A673 (cell line): ENCODE data around the gene ASB5. TPM values are rescaled to one million over a fixed set of nuclear protein-coding genes. Genes with fewer than 3 reads are reported as not detected.
A peak's percentile ranks its signal among the peaks of the same experiment; 100 is the strongest.

Experiments
- BruUV-seq: library from RNA; stranded (reverse); fragments of 400-500 nt; replicated peaks from 2 replicates; lab custom pipeline; 2021; lab: Mats Ljungman, UMichigan
- CTCF ChIA-PET: fragments of 300-600 bp; sonication (Branson Sonifier 250); formaldehyde crosslinking; loops from one replicate; lab custom pipeline; 2022; ENCODE audit warnings: antibody characterized with exemption; lab: Charles Lee
- POLR2A ChIA-PET: fragments of 300-600 bp; sonication (Branson Sonifier 250); formaldehyde crosslinking; loops from one replicate; lab custom pipeline; 2022; ENCODE audit warnings: antibody characterized with exemption; ENCODE audit not compliant: low non-redundant PET; lab: Charles Lee
- DNase-seq: peaks from one replicate; pipeline ENCODE4 v3.0.0-alpha.2; 2015; ENCODE audit warnings: low spot score
- H3K27ac ChIP-seq: fragments of 200-600 bp; sonication (generic); 2 replicates; pipeline ENCODE4 v1.5.1; 2016; ENCODE audit warnings: mixed run types, low read depth, mild to moderate bottlenecking, mixed read lengths, antibody characterized with exemption, low read length; ENCODE audit not compliant: poor library complexity, severe bottlenecking
- H3K27me3 ChIP-seq: fragments of 200-600 bp; sonication (generic); replicated peaks from 2 replicates; pipeline ENCODE4 v1.6.1; 2017; ENCODE audit warnings: mixed run types, low read depth, mild to moderate bottlenecking, mixed read lengths, antibody characterized with exemption, low read length; ENCODE audit not compliant: insufficient read depth, poor library complexity
- H3K36me3 ChIP-seq: fragments of 200-600 bp; sonication (generic); 2 replicates; pipeline ENCODE4 v1.6.1; 2016; ENCODE audit warnings: mixed run types, mild to moderate bottlenecking, mixed read lengths, antibody characterized with exemption, low read length; ENCODE audit not compliant: insufficient read depth, poor library complexity, severe bottlenecking
- H3K4me1 ChIP-seq: fragments of 200-600 bp; sonication (generic); 2 replicates; pipeline ENCODE4 v1.6.1; 2017; ENCODE audit warnings: mixed run types, mild to moderate bottlenecking, mixed read lengths, antibody characterized with exemption, low read length; ENCODE audit not compliant: insufficient read depth, poor library complexity, severe bottlenecking
- H3K4me3 ChIP-seq: fragments of 200-600 bp; sonication (generic); 2 replicates; pipeline ENCODE4 v1.5.1; 2016; ENCODE audit warnings: low read depth, mixed run types, mild to moderate bottlenecking, mixed read lengths, low read length; ENCODE audit not compliant: poor library complexity, severe bottlenecking
- H3K9me3 ChIP-seq: fragments of 200-600 bp; sonication (generic); 2 replicates; pipeline ENCODE4 v1.6.1; 2016; ENCODE audit warnings: mixed run types, low read depth, mild to moderate bottlenecking, mixed read lengths, antibody characterized with exemption, low read length; ENCODE audit not compliant: poor library complexity, severe bottlenecking
- CTCF ChIP-seq: fragments of 300-800, 200-600 bp; sonication (generic); conservative IDR thresholded peaks from 2 replicates; pipeline ENCODE4 v1.5.1; 2017; ENCODE audit warnings: low read depth, mild to moderate bottlenecking, antibody characterized with exemption, low read length, moderate library complexity, mixed read lengths
- EZH2 ChIP-seq: fragments of 200-600 bp; sonication (generic); IDR thresholded peaks from 2 replicates; pipeline ENCODE4 v1.6.1; 2017; ENCODE audit warnings: borderline replicate concordance, low read depth, mild to moderate bottlenecking, mixed read lengths, antibody characterized with exemption, low read length; ENCODE audit not compliant: poor library complexity, severe bottlenecking
- intact Hi-C: fragments of 100-400 bp; cut with micrococcal nuclease; formaldehyde crosslinking; loops from one replicate; pipeline ENCODE4 v1.10.0; 2022; ENCODE audit not compliant: unreplicated experiment
- total RNA-seq: library from RNA; stranded (reverse); gene quantifications from 2 replicates; pipeline ENCODE4 v1.2.3, GENCODE V29; 2021

ASB5 gene
- total RNA-seq, 1 experiment from 2014 or later = not detected

- no peaks in the 10 kb centered on the region for H3K27me3 ChIP-seq
- intact Hi-C loops = no loop called here
- BruUV-seq = no TSS peak
- no peaks in the 10 kb centered on the region for H3K9me3 ChIP-seq
- DNase-seq = no peak
- no peaks in the 10 kb centered on the region for H3K4me1 ChIP-seq
- ChIA-PET POLR2A (no interaction called here), CTCF (no interaction called here)
- TF ChIP-seq CTCF (no peak), EZH2 (no peak)
- no peak overlapping the region for H3K4me3 ChIP-seq
- H3K36me3 ChIP-seq = no peaks in the 10 kb centered on the region
- no peak overlapping the region for H3K27ac ChIP-seq
Measured at GRCh38 chr4:176272799-176273198, 3.8 kb upstream of the ASB5 start.

- ChIA-PET CTCF (no interaction called here), POLR2A (no interaction called here)
- intact Hi-C loops = no loop called here
- no peak for DNase-seq
- no TSS peak for BruUV-seq
- no peak overlapping the region for H3K27ac ChIP-seq
- H3K9me3 ChIP-seq = no peaks in the 10 kb centered on the region
- no peak overlapping the region for H3K4me3 ChIP-seq
- H3K4me1 ChIP-seq = no peaks in the 10 kb centered on the region
- H3K27me3 ChIP-seq = no peaks in the 10 kb centered on the region
- H3K36me3 ChIP-seq = no peaks in the 10 kb centered on the region
- TF ChIP-seq EZH2 (no peak), CTCF (no peak)
Measured at GRCh38 chr4:176271749-176272148, 2.7 kb upstream of the ASB5 start.

- ChIA-PET CTCF (no interaction called here), POLR2A (no interaction called here)
- H3K9me3 ChIP-seq = no peaks in the 10 kb centered on the region
- no peaks in the 10 kb centered on the region for H3K4me1 ChIP-seq
- intact Hi-C loops = no loop called here
- TF ChIP-seq EZH2 = no peak
- TF ChIP-seq CTCF = no peak
- peak; percentile 59 for DNase-seq
- no peak overlapping the region for H3K27ac ChIP-seq
- H3K4me3 ChIP-seq = no peak overlapping the region
- no peaks in the 10 kb centered on the region for H3K27me3 ChIP-seq
- BruUV-seq = no TSS peak
- no peaks in the 10 kb centered on the region for H3K36me3 ChIP-seq
Measured at GRCh38 chr4:176270669-176271068, 1.6 kb upstream of the ASB5 start.
